ENCODE data around the gene ANXA3.
A peak's percentile ranks its signal among the peaks of the same experiment; 100 is the strongest.
"Not testable (repeated sequence)": the region's sequence is repeated elsewhere in the genome, so short reads cannot be mapped to it uniquely, and the experiment has no call there.

Gene ANXA3

GRCh38 chr4:78581618-78582017 lies 30.0 kb downstream of the ANXA3 start:
- DNase-seq: peak; percentile 43

- peak; percentile 48 for DNase-seq
Observed at GRCh38 chr4:78584863-78585547, 33.4 kb downstream of the ANXA3 start.

GRCh38 chr4:78585633-78586032 lies 34.1 kb downstream of the ANXA3 start:
- no peak for DNase-seq

GRCh38 chr4:78588894-78589545 lies 37.5 kb downstream of the ANXA3 start:
- no peak for DNase-seq

GRCh38 chr4:78591404-78591803 lies 39.8 kb downstream of the ANXA3 start:
- no peak for DNase-seq

- peak; percentile 92 for DNase-seq
Observed at GRCh38 chr4:78592088-78592783, 40.7 kb downstream of the ANXA3 start.

GRCh38 chr4:78596111-78596742 lies 44.7 kb downstream of the ANXA3 start:
- DNase-seq: no peak

- DNase-seq: not testable (repeated sequence)
Observed at GRCh38 chr4:78598431-78598830, 46.9 kb downstream of the ANXA3 start.

- DNase-seq: no peak
Observed at GRCh38 chr4:78599147-78599546, 47.6 kb downstream of the ANXA3 start.

- peak; percentile 98 for DNase-seq
Observed at GRCh38 chr4:78599931-78600375, 48.4 kb downstream of the ANXA3 start.

- no peak for DNase-seq
Observed at GRCh38 chr4:78601013-78601412, 49.4 kb downstream of the ANXA3 start.

GRCh38 chr4:78602334-78602733 lies 50.8 kb downstream of the ANXA3 start:
- DNase-seq: no peak

- DNase-seq: no peak
Observed at GRCh38 chr4:78603384-78603783, 51.8 kb downstream of the ANXA3 start.

- DNase-seq: no peak
Observed at GRCh38 chr4:78604988-78605387, 53.4 kb downstream of the ANXA3 start.

GRCh38 chr4:78606035-78606434 lies 54.5 kb downstream of the ANXA3 start:
- no peak for DNase-seq

- DNase-seq: peak; percentile 45
Observed at GRCh38 chr4:78606530-78607095, 55.0 kb downstream of the ANXA3 start.

GRCh38 chr4:78608684-78609083 lies 57.1 kb downstream of the ANXA3 start:
- no peak for DNase-seq

- DNase-seq: no peak
Observed at GRCh38 chr4:78609580-78609979, 58.0 kb downstream of the ANXA3 start.

- DNase-seq: peak; percentile 97
Observed at GRCh38 chr4:78610546-78611214, 59.1 kb downstream of the ANXA3 start.

GRCh38 chr4:78611215-78611558 lies 59.6 kb downstream of the ANXA3 start:
- DNase-seq: peak; percentile 67

GRCh38 chr4:78612398-78613178 lies 61.0 kb downstream of the ANXA3 start:
- DNase-seq: peak; percentile 91
